ENCODE measurements around the gene DLX3.

GRCh38 chr17:49995055-49995738, at the start of gene DLX3:
- TF ChIP-seq, protein P1, sequence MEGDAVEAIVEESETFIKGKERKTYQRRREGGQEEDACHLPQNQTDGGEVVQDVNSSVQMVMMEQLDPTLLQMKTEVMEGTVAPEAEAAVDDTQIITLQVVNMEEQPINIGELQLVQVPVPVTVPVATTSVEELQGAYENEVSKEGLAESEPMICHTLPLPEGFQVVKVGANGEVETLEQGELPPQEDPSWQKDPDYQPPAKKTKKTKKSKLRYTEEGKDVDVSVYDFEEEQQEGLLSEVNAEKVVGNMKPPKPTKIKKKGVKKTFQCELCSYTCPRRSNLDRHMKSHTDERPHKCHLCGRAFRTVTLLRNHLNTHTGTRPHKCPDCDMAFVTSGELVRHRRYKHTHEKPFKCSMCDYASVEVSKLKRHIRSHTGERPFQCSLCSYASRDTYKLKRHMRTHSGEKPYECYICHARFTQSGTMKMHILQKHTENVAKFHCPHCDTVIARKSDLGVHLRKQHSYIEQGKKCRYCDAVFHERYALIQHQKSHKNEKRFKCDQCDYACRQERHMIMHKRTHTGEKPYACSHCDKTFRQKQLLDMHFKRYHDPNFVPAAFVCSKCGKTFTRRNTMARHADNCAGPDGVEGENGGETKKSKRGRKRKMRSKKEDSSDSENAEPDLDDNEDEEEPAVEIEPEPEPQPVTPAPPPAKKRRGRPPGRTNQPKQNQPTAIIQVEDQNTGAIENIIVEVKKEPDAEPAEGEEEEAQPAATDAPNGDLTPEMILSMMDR (IDR thresholded peaks at IDR 0.05): no peak
- peak; percentile 89 to 98 for TF ChIP-seq POLR2A (IDR thresholded peaks at IDR 0.05)

Data from thyroid gland (tissue), 4 donors.